H1 (cell line): ENCODE data around the gene SMARCC2. TPM values are rescaled to one million over a fixed set of nuclear protein-coding genes. Genes with fewer than 3 reads are reported as not detected.
A peak's percentile ranks its signal among the peaks of the same experiment; 100 is the strongest.

ENCODE experiments used
- CEBPB ChIP-seq: IDR thresholded peaks from 2 replicates; pipeline ENCODE4 v1.6.1; 2012; ENCODE audit warnings: low read depth, low read length
- GTF2F1 ChIP-seq: IDR thresholded peaks from 2 replicates; pipeline ENCODE4 v1.6.1; 2012; ENCODE audit warnings: low read depth, low read length, improper control_type of control experiment, borderline replicate concordance
- POLR2AphosphoS5 ChIP-seq: IDR thresholded peaks from 2 replicates; pipeline ENCODE4 v1.6.1; 2011; ENCODE audit warnings: low read depth, low read length
- SAP30 ChIP-seq: fragments of 300-600 bp; sonication (generic); IDR thresholded peaks from 2 replicates; pipeline ENCODE4 v1.7.1; 2012; ENCODE audit warnings: low read length, moderate library complexity, mild to moderate bottlenecking, inconsistent platforms; ENCODE audit not compliant: insufficient read depth, insufficient replicate concordance
- polyA plus RNA-seq, 7 experiments: library from polyadenylated mRNA; depleted of rRNA in 3 of 7; stranded (reverse) in 5 of 7; unstranded in 2 of 7; fragments of >200 nt in 5 of 7; fragments of 200-250 nt in 2 of 7; gene quantifications; 1 replicate in 5 of 7; 2 replicates in 1 of 7; 4 replicates in 1 of 7; pipeline versions ENCODE4 v1.2.1 to v1.2.3, GENCODE V29; 2011 to 2013; ENCODE audit warnings: missing spikeins in 2 of 7, mixed read lengths in 2 of 7
- total RNA-seq: library from RNA; stranded (reverse); fragmentation: NEBNext Ultra II Directional; extraction: Animal tissue kit (Norgen Biotek cat#: 25700); gene quantifications from 2 replicates; pipeline ENCODE4 v1.2.1, GENCODE V29; 2021
- TF ChIP-seq, protein P1 (sequence below): IDR thresholded peaks from 2 replicates; pipeline ENCODE4 v1.6.1; 2012; ENCODE audit warnings: low read length, inconsistent platforms

SMARCC2 gene
- total and polyA plus RNA-seq, 2 of the 8 experiments (the other 6 are each of a cell fraction or from before 2014, with no cell fraction given), result 33.9 to 78.5 TPM

DNA sequence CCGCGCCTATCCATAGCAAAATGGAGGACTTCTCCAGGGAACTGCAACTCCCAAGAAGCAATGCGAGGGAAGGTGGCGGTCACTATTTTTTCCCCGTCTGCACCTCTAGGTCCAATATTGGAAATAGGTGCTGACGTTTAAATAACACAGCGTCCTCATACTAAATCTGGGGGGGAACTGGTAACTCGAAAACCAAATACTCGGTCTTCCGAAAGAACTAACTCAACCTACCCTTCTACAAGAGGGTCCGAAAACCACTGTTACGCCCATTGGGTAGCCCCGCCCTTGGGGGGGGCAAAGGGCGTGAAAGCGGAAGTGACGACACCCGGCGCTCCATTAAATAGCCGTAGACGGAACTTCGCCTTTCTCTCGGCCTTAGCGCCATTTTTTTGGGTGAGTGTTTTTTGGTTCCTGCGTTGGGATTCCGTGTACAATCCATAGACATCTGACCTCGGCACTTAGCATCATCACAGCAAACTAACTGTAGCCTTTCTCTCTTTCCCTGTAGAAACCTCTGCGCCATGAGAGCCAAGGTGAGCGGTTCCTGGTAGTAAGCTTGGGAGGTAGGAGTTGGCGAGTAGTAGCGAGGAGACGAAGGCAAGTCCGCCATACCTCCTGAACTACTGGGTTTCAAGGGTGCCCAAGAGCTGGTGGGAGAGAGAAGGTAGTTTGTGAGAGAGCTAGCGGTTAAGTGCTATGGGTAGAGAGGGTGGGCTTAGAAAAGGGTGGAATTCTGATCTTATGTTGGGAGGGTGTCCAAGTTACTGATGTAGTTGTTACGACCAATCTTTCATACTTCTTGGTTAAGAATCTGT, 72.8 kb downstream of the SMARCC2 start, which contains the start of gene RPL41 (continued):
- TF ChIP-seq, protein P1, sequence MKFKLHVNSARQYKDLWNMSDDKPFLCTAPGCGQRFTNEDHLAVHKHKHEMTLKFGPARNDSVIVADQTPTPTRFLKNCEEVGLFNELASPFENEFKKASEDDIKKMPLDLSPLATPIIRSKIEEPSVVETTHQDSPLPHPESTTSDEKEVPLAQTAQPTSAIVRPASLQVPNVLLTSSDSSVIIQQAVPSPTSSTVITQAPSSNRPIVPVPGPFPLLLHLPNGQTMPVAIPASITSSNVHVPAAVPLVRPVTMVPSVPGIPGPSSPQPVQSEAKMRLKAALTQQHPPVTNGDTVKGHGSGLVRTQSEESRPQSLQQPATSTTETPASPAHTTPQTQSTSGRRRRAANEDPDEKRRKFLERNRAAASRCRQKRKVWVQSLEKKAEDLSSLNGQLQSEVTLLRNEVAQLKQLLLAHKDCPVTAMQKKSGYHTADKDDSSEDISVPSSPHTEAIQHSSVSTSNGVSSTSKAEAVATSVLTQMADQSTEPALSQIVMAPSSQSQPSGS, result peak; percentile 44; the same call in 1 of the 2 replicates
- TF ChIP-seq POLR2AphosphoS5 (peak; percentile 98), SAP30 (no peak), CEBPB (no peak), GTF2F1 (peak; percentile 93)
- TF ChIP-seq, all 59 proteins: peak for 21
